HEK293 (cell line): Measurements from ENCODE around the gene ALOX12.

Source experiments
- CTCF ChIA-PET: fragments of 350-600 bp; formaldehyde crosslinking; extraction: SDS; loops from one replicate; lab custom pipeline; 2021; ENCODE audit warnings: antibody characterized with exemption; lab: Yijun Ruan, JAX
- POLR2A ChIA-PET: fragments of 300-600 bp; formaldehyde crosslinking; extraction: SDS; loops from one replicate; lab custom pipeline; 2020; ENCODE audit warnings: antibody characterized with exemption, inconsistent platforms; lab: Yijun Ruan, JAX
- H3K27ac ChIP-seq: fragments of 200-500 bp; sonication (Bioruptor generic); 2 replicates; pipeline ENCODE4 v1.5.1; 2014; ENCODE audit warnings: low read depth, low read length, control low read depth, inconsistent platforms; ENCODE audit errors: extremely low read depth
- H3K36me3 ChIP-seq, 2 experiments: fragments of 200-500 bp in 1 of 2; sonication (Bioruptor generic) in 1 of 2; 1 replicate in 1 of 2; 2 replicates in 1 of 2; pipeline ENCODE4 v1.5.1; 2014 to 2017; ENCODE audit warnings: inconsistent platforms in 2 of 2, low read length in 2 of 2; ENCODE audit not compliant: control insufficient read depth in 2 of 2, insufficient read depth in 1 of 2
- H3K4me1 ChIP-seq: fragments of 200-500 bp; sonication (Bioruptor generic); 2 replicates; pipeline ENCODE4 v1.5.1; 2014; ENCODE audit warnings: mild to moderate bottlenecking, low read length, inconsistent platforms; ENCODE audit not compliant: control insufficient read depth, insufficient read depth
- H3K4me3 ChIP-seq: 2 replicates; pipeline ENCODE4 v1.5.1; 2011; ENCODE audit warnings: low read depth, mild to moderate bottlenecking, control low read depth, low read length, moderate library complexity
- H3K9me3 ChIP-seq: fragments of 200-500 bp; sonication (Bioruptor generic); 2 replicates; pipeline ENCODE4 v1.5.1; 2014; ENCODE audit warnings: low read depth, low read length, inconsistent platforms; ENCODE audit not compliant: control insufficient read depth, insufficient read depth
- HOXA7 ChIP-seq: sonication (generic); formaldehyde crosslinking; IDR thresholded peaks from 2 replicates; pipeline ENCODE4 v1.8.1; 2022; ENCODE audit warnings: missing genetic modification reagents, borderline replicate concordance
- KLF17 ChIP-seq: fragments of 450-650 bp; formaldehyde crosslinking; IDR thresholded peaks from 2 replicates; pipeline ENCODE4 v1.5.1; 2016; ENCODE audit warnings: missing biosample characterization, missing genetic modification characterization
- MYNN ChIP-seq: fragments of 450-650 bp; formaldehyde crosslinking; IDR thresholded peaks from 2 replicates; pipeline ENCODE4 v1.5.1; 2016; ENCODE audit warnings: missing biosample characterization, missing genetic modification characterization, borderline replicate concordance
- RBAK ChIP-seq: fragments of 450-650 bp; formaldehyde crosslinking; IDR thresholded peaks from 2 replicates; pipeline ENCODE4 v1.5.1; 2016; ENCODE audit warnings: missing biosample characterization, missing genetic modification characterization
- SETDB1 ChIP-seq: IDR thresholded peaks from one replicate; pipeline ENCODE4 v1.6.1; 2017; ENCODE audit warnings: mild to moderate bottlenecking, low read length, moderate library complexity, mixed read lengths; ENCODE audit not compliant: insufficient read length
- TRIM28 ChIP-seq: IDR thresholded peaks from 2 replicates; pipeline ENCODE4 v1.6.1; 2011; ENCODE audit warnings: low read length, control low read depth, borderline replicate concordance
- TSHZ1 ChIP-seq: fragments of 450-650 bp; formaldehyde crosslinking; IDR thresholded peaks from 2 replicates; pipeline ENCODE4 v1.5.1; 2016; ENCODE audit warnings: missing biosample characterization, missing genetic modification characterization, borderline replicate concordance
- ZBTB1 ChIP-seq: fragments of 450-650 bp; formaldehyde crosslinking; IDR thresholded peaks from 2 replicates; pipeline ENCODE4 v1.5.1; 2016; ENCODE audit warnings: missing biosample characterization, missing genetic modification characterization
- ZBTB20 ChIP-seq: fragments of 450-650 bp; formaldehyde crosslinking; IDR thresholded peaks from 2 replicates; pipeline ENCODE4 v1.5.1; 2016; ENCODE audit warnings: missing biosample characterization, missing genetic modification characterization
- ZBTB49 ChIP-seq: fragments of 450-650 bp; formaldehyde crosslinking; IDR thresholded peaks from 2 replicates; pipeline ENCODE4 v1.5.1; 2016; ENCODE audit warnings: missing biosample characterization, missing genetic modification characterization, low read depth
- ZFP37 ChIP-seq: fragments of 450-650 bp; formaldehyde crosslinking; IDR thresholded peaks from 2 replicates; pipeline ENCODE4 v1.5.1; 2016; ENCODE audit warnings: missing biosample characterization, missing genetic modification characterization
- ZNF112 ChIP-seq: fragments of 450-650 bp; formaldehyde crosslinking; IDR thresholded peaks from 2 replicates; pipeline ENCODE4 v1.5.0; 2017; ENCODE audit warnings: missing biosample characterization, missing genetic modification characterization
- ZNF132 ChIP-seq: fragments of 450-650 bp; formaldehyde crosslinking; IDR thresholded peaks from 2 replicates; pipeline ENCODE4 v1.5.1; 2017; ENCODE audit warnings: missing biosample characterization, missing genetic modification characterization, borderline replicate concordance
- ZNF133 ChIP-seq: fragments of 450-650 bp; formaldehyde crosslinking; IDR thresholded peaks from 2 replicates; pipeline ENCODE4 v1.5.1; 2016; ENCODE audit warnings: missing biosample characterization, missing genetic modification characterization
- ZNF16 ChIP-seq: fragments of 450-650 bp; formaldehyde crosslinking; IDR thresholded peaks from 2 replicates; pipeline ENCODE4 v1.5.1; 2016; ENCODE audit warnings: low read depth, missing biosample characterization, missing genetic modification characterization
- ZNF24 ChIP-seq: fragments of 450-650 bp; formaldehyde crosslinking; IDR thresholded peaks from 2 replicates; pipeline ENCODE4 v1.5.1; 2016; ENCODE audit warnings: missing biosample characterization, missing genetic modification characterization
- ZNF292 ChIP-seq: fragments of 450-650 bp; formaldehyde crosslinking; IDR thresholded peaks from 2 replicates; pipeline ENCODE4 v1.5.1; 2016; ENCODE audit warnings: low read depth, missing biosample characterization, missing genetic modification characterization, borderline replicate concordance
- ZNF350 ChIP-seq: fragments of 450-650 bp; formaldehyde crosslinking; IDR thresholded peaks from 2 replicates; pipeline ENCODE4 v1.5.0; 2017; ENCODE audit warnings: missing biosample characterization, mild to moderate bottlenecking, missing genetic modification characterization
- ZNF394 ChIP-seq: fragments of 450-650 bp; formaldehyde crosslinking; IDR thresholded peaks from 2 replicates; pipeline ENCODE4 v1.5.1; 2016; ENCODE audit warnings: missing biosample characterization, missing genetic modification characterization, mild to moderate bottlenecking, moderate library complexity, borderline replicate concordance
- ZNF423 ChIP-seq: fragments of 450-650 bp; formaldehyde crosslinking; IDR thresholded peaks from 2 replicates; pipeline ENCODE4 v1.5.1; 2016; ENCODE audit warnings: missing biosample characterization, missing genetic modification characterization
- ZNF433 ChIP-seq: fragments of 450-650 bp; formaldehyde crosslinking; IDR thresholded peaks from 2 replicates; pipeline ENCODE4 v1.5.1; 2016; ENCODE audit warnings: missing biosample characterization, missing genetic modification characterization, low read depth
- ZNF548 ChIP-seq: fragments of 450-650 bp; formaldehyde crosslinking; IDR thresholded peaks from 2 replicates; pipeline ENCODE4 v1.5.1; 2016; ENCODE audit warnings: missing biosample characterization, missing genetic modification characterization
- ZNF658 ChIP-seq: fragments of 450-650 bp; formaldehyde crosslinking; IDR thresholded peaks from 2 replicates; pipeline ENCODE4; 2016; ENCODE audit warnings: missing biosample characterization, missing genetic modification characterization
- ZNF664 ChIP-seq: fragments of 450-650 bp; formaldehyde crosslinking; IDR thresholded peaks from 2 replicates; pipeline ENCODE4 v1.5.1; 2016; ENCODE audit warnings: missing biosample characterization, missing genetic modification characterization
- ZNF768 ChIP-seq: fragments of 450-650 bp; formaldehyde crosslinking; IDR thresholded peaks from 2 replicates; pipeline ENCODE4 v1.5.1; 2018; ENCODE audit warnings: missing biosample characterization, mild to moderate bottlenecking, missing genetic modification characterization

The ALOX12 gene

GRCh38 chr17:6948562-6948961, 47.3 kb upstream of the ALOX12 start (continued):
- no peak for TF ChIP-seq ZNF112 (tag by site-specific recombination)
- TF ChIP-seq ZNF548 (tag by site-specific recombination): no peak
- no peak for TF ChIP-seq TRIM28
- TF ChIP-seq ZNF350 (tag by site-specific recombination): no peak
- TF ChIP-seq MYNN (tag by site-specific recombination): no peak
- TF ChIP-seq, all 188 proteins: peak for 0

- no peak overlapping the region for H3K4me3 ChIP-seq
- no peaks in the 10 kb centered on the region for H3K9me3 ChIP-seq
- TF ChIP-seq ZBTB49 (no peak), RBAK (tag by site-specific recombination) (no peak), ZBTB1 (tag by site-specific recombination) (no peak), ZNF658 (tag by site-specific recombination) (no peak), ZNF132 (tag by site-specific recombination) (no peak), ZFP37 (no peak), ZNF292 (no peak), KLF17 (no peak), ZNF664 (tag by site-specific recombination) (no peak), ZNF16 (tag by site-specific recombination) (no peak), ZBTB20 (no peak), ZNF423 (tag by site-specific recombination) (no peak), ZNF133 (tag by site-specific recombination) (no peak), ZNF768 (tag by site-specific recombination) (no peak), TSHZ1 (tag by site-specific recombination) (no peak), ZNF433 (tag by site-specific recombination) (no peak), SETDB1 (no peak), HOXA7 (CRISPR knock-in tag) (no peak), ZNF394 (tag by site-specific recombination) (no peak), ZNF24 (tag by site-specific recombination) (no peak)
- POLR2A ChIA-PET: no interaction called here
- H3K4me1 ChIP-seq: no peaks in the 10 kb centered on the region
- CTCF ChIA-PET: interaction anchor here (0.7 kb wide), 1 partner anchor 54 kb away, joined by 3 read pairs; no protein-coding TSS in a partner anchor
- H3K27ac ChIP-seq: no peak overlapping the region
- no peaks in the 10 kb centered on the region for H3K36me3 ChIP-seq
These were observed 46.9 kb upstream of the ALOX12 start for GRCh38 chr17:6948976-6949375.
